Retina (tissue), 1 donor: Measurements from ENCODE around the gene KRT77.
"Not testable (repeated sequence)": the region's sequence is repeated elsewhere in the genome, so short reads cannot be mapped to it uniquely, and the experiment has no call there.

Experiments
- DNase-seq: peaks from one replicate; pipeline ENCODE4 v3.0.0-alpha.2; 2016

KRT77 gene

DNA sequence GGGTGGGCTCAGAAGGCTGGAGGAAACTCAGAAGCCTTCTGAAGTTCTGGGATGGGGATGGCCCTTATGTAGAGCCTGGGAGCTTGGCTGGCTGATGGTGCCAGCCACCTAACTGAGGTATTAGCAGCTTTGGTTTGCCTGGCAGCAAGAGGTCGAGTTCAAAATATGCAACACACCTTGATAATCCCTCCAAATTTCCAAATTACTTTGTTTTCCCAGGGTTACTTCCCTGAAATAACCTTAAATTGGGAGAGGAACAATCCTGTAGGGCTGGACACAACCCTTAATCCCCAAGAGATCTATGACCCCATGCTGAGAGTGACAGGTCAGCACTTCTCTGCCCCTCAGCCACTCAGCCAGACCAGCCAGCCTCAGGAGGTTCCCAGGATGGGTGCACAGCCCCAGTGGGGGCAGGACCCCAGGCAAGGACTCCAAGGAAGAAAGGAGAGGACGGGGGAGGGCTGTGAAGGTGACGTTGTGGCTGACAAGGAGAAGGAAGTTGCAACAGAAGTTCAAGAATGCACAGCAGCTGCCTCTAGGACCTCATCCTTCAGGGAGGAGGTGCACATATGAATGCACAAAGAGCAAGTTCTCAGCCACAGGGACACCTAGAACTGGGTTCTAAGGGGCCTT, 18.6 kb upstream of the KRT77 start:
- no peak for DNase-seq

DNA sequence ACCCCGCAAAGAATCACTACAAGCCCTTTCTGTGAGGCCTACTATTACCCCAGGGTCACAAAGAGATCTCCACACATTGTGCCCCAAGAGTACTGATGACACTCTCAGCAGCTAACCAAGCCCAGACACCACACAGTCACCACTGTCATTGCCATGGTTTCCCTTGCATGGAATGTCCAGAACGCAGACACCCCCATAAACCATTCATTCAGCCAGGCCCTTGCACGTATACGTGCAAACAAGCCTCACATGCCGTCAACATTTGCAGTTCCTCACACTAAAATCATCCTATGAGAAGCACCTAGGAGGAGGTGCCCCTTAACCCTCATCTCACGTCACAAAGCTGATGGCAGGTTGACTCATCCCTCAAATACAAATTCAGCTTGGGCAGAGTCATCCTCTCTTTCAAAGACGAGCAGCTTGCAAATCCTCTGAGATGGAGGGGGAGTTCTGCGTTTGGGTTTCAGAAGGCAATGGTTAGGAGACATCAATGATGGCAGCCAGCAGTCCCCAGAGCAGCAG, 17.1 kb upstream of the KRT77 start:
- no peak for DNase-seq

DNA sequence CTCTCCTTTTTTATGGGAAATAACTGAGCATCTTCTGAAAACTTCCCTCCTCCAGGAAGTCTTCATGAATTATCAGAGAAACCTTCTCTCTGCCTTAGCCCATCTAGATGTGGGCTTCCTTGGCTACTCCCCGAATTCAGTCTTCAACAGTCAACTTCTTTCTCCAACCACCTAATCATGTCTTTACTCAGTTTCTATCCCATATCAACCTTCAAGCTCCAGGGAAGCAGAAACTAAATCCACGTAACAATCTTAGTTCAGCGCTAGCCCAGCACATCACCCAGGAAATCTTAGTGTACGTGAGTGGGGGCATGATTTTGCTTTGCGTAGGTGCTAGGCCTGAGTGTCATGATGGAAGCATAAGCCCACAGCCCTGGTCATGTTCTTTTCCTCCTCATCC, 12.7 kb upstream of the KRT77 start:
- DNase-seq: no peak

DNA sequence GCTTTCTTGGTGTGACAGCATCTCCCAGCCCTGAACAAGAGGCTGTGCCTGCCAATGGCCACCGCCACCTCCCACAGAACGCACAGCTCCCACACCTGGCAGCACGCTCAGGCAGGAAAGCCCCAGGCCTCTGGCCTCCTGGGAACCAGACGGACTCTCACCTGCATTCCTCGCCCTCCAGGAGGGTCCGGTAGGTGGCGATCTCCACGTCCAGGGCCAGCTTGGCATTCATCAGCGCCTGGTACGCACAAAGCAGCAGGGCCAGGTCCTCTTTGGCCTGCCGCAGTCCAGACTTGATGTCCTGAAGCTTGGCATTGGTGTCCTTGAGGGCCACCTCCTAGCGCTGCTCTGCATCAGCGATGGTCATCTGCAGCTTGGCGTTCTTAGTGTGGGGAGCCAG, 12.1 kb upstream of the KRT77 start:
- no peak for DNase-seq

DNA sequence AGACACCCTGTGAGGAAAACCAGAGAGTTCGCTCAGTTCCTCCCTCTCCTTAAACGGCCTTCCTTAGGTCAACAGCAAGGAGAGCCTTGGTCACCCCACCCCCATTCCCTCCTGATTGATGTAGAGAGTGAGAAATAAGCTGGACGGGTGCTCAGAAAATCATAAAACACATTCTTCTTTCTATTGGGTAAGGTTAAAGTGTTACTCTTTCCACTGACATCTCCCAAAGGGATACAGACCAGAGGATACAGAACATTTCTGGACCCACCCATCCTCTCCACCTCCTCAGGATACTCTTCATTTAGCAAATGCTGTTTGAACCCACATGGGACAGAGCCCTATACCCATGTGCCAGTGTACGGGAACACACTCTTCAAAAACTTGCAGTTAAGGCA, 11.6 kb upstream of the KRT77 start:
- DNase-seq: no peak

DNA sequence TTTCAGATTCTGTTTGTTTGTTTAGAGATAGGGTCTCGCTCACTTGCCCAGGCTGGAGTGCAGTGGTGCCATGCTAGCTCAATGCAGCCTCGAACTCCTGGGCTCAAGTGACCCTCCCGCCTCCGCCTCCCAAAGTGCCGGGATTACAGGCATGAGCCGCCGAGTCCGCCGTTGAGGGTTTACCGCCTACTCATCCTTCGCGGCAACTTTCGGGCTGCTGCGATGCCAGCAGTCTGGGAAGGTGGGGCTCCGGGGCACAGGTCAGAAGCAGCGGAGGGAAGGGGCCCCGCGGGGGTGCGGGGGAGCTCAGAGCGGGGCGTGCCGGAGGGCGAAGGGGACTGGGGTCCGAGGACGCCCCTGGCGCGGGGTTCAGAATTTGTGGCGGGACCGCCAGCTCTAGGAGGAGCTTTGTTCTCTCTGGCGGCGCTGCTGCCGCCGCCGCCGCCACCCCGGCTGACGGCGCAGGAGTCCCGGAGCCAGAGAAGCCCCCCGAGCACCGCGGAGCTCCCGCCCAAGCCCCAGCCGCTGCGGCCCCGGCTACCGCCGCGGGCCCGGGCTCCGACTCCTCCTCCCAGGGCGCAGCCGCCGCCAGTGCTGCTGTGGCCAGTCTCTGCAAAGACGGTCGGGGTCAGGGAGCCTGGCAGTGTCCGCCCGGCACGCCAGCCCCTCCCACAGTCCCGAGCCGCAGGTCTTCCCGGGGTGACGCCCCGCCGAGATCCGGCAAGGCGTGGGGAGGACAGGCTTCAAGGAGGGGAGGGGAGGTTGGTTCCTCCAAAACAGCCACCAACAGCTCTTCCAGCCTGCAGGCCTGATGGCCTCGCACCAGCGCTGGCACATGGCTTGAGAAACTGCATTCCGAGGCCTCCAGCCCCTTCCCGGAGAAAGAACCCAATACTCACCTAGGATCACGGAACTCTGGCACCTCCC, 10.9 kb upstream of the KRT77 start:
- DNase-seq: peak; percentile 76

DNA sequence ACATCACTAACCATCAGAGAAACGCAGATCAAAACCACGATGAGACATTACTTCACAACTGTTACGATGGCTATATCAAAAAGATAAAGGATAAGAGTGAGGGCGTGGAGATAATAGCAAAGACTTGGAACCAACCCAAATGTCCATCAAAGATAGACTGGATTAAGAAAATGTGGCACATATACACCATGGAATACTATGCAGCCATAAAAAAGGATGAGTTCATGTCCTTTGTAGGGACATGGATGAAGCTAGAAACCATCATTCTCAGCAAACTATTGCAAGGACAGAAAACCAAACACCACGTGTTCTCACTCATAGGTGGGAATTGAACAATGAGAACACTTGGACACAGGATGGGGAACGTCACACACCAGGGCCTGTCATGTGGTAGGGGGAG, 8.8 kb upstream of the KRT77 start:
- DNase-seq: not testable (repeated sequence)

DNA sequence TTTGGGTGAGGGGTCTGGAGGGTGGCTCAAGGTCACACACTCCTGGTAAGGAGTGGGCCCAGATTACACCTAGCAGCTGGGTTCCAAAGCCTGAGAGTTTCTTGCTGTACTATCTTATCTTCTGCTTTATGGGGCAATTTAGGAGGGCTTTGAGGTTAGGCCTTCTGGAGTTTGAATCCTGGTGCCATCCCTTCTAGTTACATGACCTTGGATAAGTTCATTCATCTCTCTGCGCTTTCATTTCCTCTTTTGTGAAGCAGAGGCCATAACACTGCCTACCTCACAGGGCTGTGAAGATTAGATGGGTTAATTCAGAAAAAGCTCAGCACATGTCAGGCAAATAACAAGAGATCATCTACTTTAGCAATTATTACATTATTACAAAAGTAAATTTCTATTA, 7.4 kb upstream of the KRT77 start:
- DNase-seq: no peak

DNA sequence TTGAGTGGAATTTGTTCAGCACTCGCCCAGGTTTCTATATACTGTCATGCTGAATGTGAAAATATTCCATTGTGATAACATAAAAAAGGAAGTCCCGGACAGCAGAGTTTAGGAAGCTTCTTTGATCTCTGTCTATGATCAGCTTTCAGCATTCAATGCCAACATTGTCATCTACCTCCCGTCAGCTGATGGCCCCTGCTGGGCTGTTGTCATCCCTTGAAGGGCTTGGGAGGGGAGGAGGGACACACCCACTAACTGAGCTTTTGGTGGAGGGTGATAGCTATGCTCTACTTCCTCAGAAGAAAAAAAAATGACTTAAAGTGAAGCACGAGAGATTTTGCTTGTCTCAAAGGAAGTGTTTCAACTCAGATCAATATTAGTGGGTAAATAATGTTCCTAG, 4.7 kb upstream of the KRT77 start:
- DNase-seq: no peak

DNA sequence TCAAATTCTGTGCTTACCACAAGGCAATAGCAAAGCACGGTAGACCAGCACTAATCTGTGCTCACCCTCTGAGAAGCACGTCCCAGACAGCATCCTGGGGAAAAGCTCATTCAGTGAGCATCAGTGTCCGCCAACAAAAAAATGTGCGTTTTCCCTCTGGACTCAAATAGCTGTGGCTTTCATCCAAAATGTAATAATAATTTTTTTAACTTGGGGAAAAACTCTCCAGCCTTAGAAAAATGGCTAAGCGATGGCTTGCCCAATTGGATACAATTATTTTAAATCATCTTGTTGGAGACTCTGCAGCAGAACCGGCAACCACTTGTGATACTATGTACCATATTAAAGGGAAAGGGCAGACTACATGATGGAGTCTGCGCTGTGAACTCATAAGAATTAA, 1.1 kb upstream of the KRT77 start:
- no peak for DNase-seq

DNA sequence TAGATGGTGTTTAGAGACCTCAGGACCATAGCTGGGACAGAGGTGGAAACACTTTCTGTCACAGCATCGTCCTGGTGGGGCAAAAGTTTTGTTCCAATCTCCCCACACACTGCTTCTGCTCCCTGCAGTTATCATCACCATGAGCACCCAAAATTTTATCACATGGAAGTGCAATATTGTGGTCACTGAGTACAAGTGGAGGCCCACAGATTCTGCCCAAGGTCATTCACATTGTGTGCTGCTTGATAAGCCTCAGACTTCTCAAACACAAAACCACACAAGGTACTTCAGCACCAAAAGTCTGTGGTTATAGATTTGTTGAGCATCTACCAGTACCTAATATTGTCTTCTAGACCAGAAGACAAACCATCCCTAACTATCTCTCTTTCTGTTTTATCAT, 554 bp upstream of the KRT77 start:
- DNase-seq: no peak

DNA sequence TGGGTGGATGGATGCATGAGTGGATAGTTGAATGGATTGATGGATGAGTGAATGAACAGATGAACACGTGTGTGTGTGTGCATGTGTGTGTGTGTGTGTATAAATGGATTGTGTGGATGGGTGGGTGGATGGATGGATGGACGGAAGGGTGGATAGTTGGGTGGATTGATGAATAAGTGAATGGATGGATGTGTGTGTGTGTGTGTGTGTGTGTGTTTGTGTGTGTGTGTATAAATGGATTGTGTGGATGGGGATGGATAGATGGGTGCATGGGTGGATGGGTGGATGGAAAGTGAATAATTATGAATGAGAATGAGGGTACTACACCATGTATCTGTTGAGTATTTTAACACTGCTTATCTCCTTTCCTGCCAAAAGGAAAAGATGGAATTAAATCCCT, 986 bp downstream of the KRT77 start:
- DNase-seq: no peak

DNA sequence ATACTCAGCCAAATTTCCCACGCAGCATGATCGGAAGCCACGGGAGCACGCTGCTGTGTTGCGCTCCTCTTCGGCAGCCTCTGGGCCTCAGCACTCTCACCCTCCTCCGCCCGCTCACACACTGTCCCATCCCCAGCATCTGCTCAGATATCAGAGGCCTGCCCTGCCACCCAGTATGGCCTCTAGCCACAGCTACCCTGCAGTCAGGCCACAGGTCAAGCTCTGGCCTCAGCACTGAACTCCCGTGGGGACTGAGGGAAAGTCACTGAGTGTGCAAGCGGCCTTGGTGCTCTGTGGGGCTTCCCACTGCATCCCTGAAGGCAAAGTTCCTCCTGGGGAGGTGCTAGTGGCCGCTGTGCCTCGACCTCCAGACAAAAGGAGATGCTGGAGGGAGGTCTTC, 2.0 kb downstream of the KRT77 start:
- no peak for DNase-seq

DNA sequence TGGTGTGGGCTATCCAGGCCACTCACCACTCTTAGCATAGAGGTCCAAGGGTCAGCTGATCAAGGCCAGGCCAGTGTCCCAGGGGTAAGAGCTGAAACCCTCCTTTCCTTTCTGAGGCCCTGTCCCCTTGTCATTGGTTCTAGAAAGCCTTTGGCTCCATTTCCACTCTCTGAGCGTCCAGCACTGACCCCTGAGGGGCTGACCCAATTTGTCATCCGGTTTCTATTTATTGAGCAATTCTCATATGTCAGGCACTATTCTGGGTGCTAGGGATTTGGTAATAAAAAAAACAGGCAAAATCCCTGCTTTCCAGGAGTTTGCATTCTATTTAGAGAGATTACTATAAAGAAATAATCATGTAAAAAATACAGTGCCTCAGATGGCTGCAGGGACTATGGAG, 3.4 kb downstream of the KRT77 start:
- no peak for DNase-seq

DNA sequence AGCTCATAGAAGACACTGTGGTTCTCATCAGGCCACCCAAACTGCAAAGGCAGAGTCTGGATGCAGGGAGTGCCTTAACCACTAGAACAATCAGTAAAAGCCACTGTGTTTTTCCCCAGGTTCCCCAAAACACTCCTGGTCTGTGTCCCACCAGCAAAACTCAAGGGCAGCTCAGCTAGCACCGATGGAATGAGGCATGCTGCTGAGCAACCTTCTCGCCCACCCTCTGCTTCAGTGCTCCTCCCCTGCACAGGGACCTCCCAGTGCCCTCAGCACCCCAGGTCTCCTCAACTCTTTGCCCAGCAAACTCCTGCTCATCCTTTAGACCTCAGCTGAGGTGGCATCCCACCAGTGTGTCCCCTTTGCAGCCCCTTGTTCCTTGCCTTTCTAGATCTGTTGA, 4.0 kb downstream of the KRT77 start:
- no peak for DNase-seq

DNA sequence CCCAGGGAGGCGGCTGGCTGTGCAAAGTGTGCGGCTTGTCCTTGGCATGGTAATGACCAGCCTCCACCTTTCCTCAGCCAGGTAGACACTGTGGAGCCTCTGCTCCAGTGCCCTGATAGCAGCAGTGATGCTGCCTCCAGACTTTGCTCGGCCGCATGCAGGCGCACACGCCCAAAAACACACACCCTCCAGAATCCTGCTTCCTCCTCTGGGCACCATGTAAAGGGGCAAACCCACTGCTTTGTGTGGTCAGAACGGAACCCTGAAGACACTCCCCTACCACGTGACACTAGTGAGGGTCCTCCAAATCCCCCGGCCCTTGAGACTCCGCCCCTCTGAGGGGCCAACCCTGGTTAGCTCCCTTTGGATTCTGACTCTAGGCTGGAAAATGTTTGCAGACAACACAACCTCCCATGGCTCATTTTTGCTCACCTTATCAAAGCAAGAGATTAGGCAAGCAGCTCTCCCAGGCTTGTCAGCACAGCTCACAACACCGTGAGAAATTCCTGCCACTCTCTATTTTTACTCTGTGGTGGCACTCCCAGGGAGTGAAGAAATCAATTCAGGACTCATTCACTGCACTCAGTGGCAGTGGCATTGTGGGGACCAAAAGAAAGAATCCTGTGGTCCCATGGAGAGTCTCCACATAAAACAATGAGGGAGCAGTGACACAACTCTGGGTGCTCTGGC, 4.5 kb downstream of the KRT77 start:
- DNase-seq: no peak

DNA sequence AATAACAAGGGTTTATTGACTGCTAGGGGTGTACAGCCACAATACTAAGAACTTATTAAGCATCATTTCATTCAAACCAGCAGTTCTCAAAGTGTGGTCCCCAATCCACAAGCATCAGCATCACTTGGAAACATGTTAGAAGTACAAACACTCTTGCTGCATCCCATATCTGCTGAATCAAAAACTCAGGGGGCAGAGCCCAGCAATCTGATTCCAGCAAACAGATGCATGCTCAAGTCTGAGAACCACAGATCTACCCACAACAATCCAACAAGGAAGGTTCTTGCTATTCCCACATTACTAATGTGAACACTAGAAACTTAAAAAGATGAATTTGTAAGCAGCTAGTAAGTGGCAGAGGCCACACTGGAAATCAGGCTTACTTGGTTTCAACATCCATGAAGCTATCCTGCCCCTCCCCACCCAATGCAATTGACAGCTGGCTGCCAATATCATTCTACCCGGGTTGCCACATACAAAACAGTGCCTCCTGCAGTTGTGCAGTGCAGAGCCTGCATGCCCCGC, 6.2 kb downstream of the KRT77 start:
- DNase-seq: no peak

DNA sequence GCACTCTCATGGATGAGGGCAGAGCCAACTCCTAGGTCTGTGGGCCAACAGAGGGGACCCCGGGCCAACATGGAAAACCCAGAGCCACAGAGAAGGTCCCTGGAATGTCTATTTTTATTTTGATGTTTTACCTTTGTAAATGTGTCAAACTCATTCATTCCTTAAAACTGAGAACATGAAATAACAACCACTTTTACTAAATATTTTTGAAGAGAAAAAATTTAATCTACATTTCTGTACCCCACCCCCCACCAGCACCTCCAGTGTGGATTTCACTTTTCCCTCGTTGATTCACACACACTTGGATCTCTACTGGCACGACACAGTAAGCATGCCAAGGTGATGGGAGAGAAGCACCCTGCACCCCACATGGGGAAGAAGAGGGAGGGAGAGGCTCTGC, 6.7 kb downstream of the KRT77 start:
- DNase-seq: no peak

DNA sequence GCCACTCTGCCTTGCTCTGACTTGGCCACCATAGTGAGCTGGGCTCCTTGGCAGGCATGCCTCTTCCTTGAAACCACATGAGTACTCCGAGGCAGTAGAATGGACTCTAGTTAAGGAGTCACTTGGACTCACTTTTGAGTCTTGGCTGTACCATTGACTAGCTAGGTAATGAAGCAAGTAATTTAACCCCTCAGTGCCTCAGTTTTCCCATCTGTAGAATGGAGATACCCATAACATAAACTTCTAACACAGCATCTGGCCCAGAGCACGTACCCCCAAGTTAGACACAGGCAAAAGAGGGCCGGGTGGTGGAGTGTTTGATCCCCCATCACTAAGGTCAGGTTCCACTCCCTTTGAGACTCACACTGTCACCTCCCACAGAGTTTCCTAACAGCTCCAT, 8.3 kb downstream of the KRT77 start:
- DNase-seq: no peak

DNA sequence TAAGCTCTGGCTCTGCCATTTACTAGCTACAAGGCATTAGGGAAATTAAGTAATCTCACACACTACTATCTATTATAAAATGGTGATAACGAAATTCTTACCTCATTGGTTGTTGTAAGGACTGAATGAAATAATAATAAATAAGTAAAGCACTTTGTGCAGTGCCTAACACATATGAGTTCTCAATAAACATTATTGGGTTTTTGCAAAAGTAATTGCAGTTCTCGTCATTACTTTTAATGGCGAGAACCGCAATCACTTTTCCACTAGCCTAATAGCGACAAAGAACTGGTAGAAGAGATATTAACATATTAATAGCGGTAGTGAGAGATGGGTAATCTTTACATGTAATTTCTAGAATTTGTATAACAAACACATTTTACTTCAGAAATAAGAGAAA, 9.2 kb downstream of the KRT77 start:
- no peak for DNase-seq

DNA sequence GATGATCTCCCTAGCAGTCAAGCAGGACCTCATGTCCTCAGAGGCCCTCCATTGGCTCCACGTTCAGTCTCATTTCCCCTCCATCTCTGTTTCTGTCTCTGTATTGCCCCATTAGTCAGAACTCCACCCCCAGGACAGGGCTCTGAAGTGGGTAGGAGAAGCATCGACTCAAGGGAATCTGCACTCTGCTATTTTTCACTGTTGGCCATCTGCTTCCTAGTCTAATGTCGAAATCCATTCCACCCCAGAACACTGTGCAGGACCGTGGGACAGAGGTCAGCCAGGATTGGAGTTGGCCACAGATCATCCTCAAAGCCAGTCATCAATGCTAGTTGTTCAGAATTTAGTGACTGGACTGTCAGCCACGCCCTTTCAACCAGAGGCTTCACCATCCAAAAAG, 10.1 kb downstream of the KRT77 start:
- DNase-seq: no peak

DNA sequence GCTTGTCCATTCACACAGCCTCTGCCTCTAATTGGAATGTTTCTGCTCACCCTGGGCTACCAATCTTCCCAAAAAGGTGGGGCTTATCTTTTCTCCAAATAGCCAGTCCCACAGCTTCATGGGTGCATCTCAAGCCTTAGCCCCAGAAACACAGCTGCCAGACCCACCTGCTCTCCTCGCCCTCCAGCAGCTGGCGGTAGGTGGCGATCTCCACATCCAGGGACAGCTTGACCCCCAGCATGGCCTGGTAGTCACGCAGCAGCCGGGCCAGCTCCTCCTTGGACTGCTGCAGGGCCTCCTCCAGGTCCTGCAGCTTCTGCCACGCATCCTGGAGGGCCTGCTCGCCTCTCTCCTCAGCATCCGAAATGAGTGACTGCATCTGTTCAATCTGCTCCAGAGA, 11.1 kb downstream of the KRT77 start:
- DNase-seq: peak; percentile 34

DNA sequence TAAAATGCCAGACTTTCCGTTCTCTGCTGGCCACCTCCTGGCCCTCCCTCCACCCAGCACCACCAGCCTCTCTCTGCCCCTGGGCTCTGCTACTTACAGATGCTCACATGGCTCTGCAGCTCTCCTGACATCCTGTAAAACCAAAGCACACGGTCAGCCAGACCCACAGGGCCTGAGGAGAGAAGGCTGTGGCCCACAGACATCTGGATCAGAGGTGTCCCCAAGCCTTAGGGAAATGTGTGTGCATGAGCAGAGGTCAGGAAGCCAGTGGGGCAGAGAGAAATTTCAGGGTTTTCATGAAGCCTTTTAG, 11.5 kb downstream of the KRT77 start:
- peak; percentile 27 for DNase-seq
